Measurements from ENCODE around the gene NPHP4. TPM values are rescaled to one million over a fixed set of nuclear protein-coding genes. Genes with fewer than 3 reads are reported as not detected.

The NPHP4 gene
- total RNA-seq, 1 donor from 2014 or later, result 11.3 TPM

- Histone ChIP-seq H3K27ac (no peak overlapping the region), H3K9me3 (no peaks in the 10 kb centered on the region), H3K27me3 (no peaks in the 10 kb centered on the region), H3K4me1 (no peaks in the 10 kb centered on the region), H3K4me3 (no peak overlapping the region), H3K36me3 (peaks cover 0 to 13% of the 10 kb centered on the region in 2 donors)
- intact Hi-C loops (cut with DNase I), result no loop called here
- TF ChIP-seq CTCF (IDR thresholded peaks at IDR 0.05), result no peak
- TF ChIP-seq POLR2A (IDR thresholded peaks at IDR 0.05), result no peak
- TF ChIP-seq POLR2AphosphoS5 (IDR thresholded peaks at IDR 0.05; ENCODE audit: insufficient read depth in 1 of 2, low read depth in 1 of 2), result no peak
- DNase-seq (ENCODE audit: extremely low spot score in 2 of 2), result no peak
These were observed 106.6 kb downstream of the NPHP4 start for GRCh38 chr1:5885471-5886139.

GRCh38 chr1:5884110-5884509, 108.1 kb downstream of the NPHP4 start:
- DNase-seq (ENCODE audit: extremely low spot score in 2 of 2), result no peak
- H3K27me3 ChIP-seq, result no peaks in the 10 kb centered on the region
- TF ChIP-seq CTCF (IDR thresholded peaks at IDR 0.05), result no peak
- TF ChIP-seq POLR2A (IDR thresholded peaks at IDR 0.05), result no peak
- TF ChIP-seq POLR2AphosphoS5 (IDR thresholded peaks at IDR 0.05; ENCODE audit: insufficient read depth in 1 of 2, low read depth in 1 of 2), result no peak
- no peak overlapping the region for H3K27ac ChIP-seq
- no peaks in the 10 kb centered on the region for H3K4me1 ChIP-seq
- H3K9me3 ChIP-seq, result no peaks in the 10 kb centered on the region
- H3K4me3 ChIP-seq, result no peak overlapping the region
- peaks cover 0 to 21% of the 10 kb centered on the region in 2 donors for H3K36me3 ChIP-seq
- intact Hi-C loops (cut with DNase I), result no loop called here

- Histone ChIP-seq H3K4me1 (no peaks in the 10 kb centered on the region), H3K9me3 (no peaks in the 10 kb centered on the region), H3K27ac (no peak overlapping the region), H3K27me3 (no peaks in the 10 kb centered on the region), H3K36me3 (peaks cover 0 to 23% of the 10 kb centered on the region in 2 donors), H3K4me3 (no peak overlapping the region)
- no peak for TF ChIP-seq POLR2A (IDR thresholded peaks at IDR 0.05)
- no peak for TF ChIP-seq CTCF (IDR thresholded peaks at IDR 0.05)
- TF ChIP-seq POLR2AphosphoS5 (IDR thresholded peaks at IDR 0.05; ENCODE audit: insufficient read depth in 1 of 2, low read depth in 1 of 2), result no peak
- intact Hi-C loops (cut with DNase I), result no loop called here
- no peak for DNase-seq (ENCODE audit: extremely low spot score in 2 of 2)
These were observed 108.8 kb downstream of the NPHP4 start for GRCh38 chr1:5883129-5884048.

GRCh38 chr1:5882367-5883128, 109.7 kb downstream of the NPHP4 start:
- Histone ChIP-seq H3K4me1 (no peaks in the 10 kb centered on the region), H3K36me3 (peaks cover 0 to 23% of the 10 kb centered on the region in 2 donors), H3K9me3 (no peaks in the 10 kb centered on the region), H3K4me3 (no peak overlapping the region), H3K27me3 (no peaks in the 10 kb centered on the region), H3K27ac (no peak overlapping the region)
- no peak for TF ChIP-seq POLR2A (IDR thresholded peaks at IDR 0.05)
- no peak for TF ChIP-seq POLR2AphosphoS5 (IDR thresholded peaks at IDR 0.05; ENCODE audit: insufficient read depth in 1 of 2, low read depth in 1 of 2)
- no peak for DNase-seq (ENCODE audit: extremely low spot score in 2 of 2)
- intact Hi-C loops (cut with DNase I), result no loop called here

GRCh38 chr1:5881526-5882222, 110.6 kb downstream of the NPHP4 start:
- Histone ChIP-seq H3K27me3 (no peaks in the 10 kb centered on the region), H3K4me1 (no peaks in the 10 kb centered on the region), H3K4me3 (no peak overlapping the region), H3K27ac (no peak overlapping the region), H3K36me3 (peaks cover 0 to 25% of the 10 kb centered on the region in 2 donors), H3K9me3 (no peaks in the 10 kb centered on the region)
- intact Hi-C loops (cut with DNase I), result no loop called here
- no peak for TF ChIP-seq CTCF (IDR thresholded peaks at IDR 0.05)
- no peak for TF ChIP-seq POLR2AphosphoS5 (IDR thresholded peaks at IDR 0.05; ENCODE audit: insufficient read depth in 1 of 2, low read depth in 1 of 2)
- TF ChIP-seq POLR2A (IDR thresholded peaks at IDR 0.05), result no peak
- DNase-seq (ENCODE audit: extremely low spot score in 2 of 2), result no peak
